ENCODE results near the gene SUCLA2.
"Not testable (repeated sequence)": the region's sequence is repeated elsewhere in the genome, so short reads cannot be mapped to it uniquely, and the experiment has no call there.

The SUCLA2 gene

DNA sequence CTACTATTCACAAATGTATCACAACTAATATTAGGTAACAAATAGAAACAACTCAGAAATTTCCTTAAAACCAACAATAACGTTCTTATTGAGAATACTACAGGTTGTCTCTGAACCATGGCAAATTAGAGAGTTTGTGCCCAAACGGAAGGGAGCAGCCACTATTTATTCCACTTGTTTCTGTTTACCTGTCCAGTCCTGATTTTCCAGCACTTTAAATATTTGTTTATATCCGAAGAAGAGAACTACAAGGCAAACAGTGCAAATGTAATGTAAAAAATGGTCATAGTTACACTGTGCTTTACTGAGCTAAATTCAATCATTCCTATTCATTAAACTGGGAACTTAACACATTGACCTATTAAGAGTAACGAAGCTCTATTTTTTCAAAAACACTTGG, 9.2 kb downstream of the SUCLA2 start:
- no peak for DNase-seq (ENCODE audit: low spot score)

DNA sequence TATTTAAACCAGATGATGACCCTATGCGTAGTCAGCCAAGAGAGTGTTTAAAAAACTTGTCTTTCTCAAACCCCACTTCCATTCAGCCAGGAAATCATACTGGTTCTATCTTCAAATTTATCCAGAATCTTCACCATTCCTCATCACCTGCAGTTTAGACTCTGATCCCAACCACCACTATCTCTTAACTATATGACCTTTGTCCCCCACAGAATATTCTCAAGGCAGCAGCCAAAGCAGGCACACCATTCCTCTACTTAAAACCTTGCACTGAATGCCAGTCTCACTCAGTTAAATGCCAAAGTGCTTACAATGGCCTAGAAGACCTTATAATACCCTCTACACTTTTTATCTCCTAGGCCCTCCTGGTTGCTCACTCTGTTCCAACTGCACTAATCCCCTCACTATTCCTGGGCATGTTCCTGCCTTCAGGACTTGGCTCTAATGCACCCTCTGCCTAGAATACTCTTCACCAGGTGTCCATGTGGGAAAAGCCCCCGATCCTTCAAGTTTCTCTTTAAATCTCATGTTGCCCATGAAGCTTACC, 10.1 kb downstream of the SUCLA2 start:
- DNase-seq (ENCODE audit: low spot score) = no peak

GRCh38 chr13:47990427-47990826, 10.6 kb downstream of the SUCLA2 start:
- no peak for DNase-seq (ENCODE audit: low spot score)

DNA sequence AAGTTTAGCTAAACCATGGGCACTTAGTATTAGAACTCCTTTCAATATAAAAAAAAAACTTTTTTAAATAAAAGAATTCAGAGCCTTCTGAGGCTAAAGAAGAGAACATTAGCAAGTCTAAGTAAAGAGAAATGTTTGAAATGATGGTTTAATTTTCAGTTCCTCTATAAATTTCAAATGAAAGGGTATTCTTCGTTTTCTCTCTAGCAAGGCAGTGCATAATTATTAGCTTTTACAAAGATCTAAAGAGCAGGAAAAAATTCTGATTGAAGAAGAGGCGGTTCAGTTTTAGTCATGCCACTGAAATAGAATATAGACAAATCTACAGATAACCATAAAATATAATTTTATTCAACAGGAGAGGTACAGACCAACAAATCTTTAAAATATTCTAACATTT, 18.0 kb downstream of the SUCLA2 start:
- no peak for DNase-seq (ENCODE audit: low spot score)

- DNase-seq (ENCODE audit: low spot score) = no peak
These were observed 24.7 kb downstream of the SUCLA2 start for GRCh38 chr13:47976325-47976724.

GRCh38 chr13:47964863-47965262, 36.2 kb downstream of the SUCLA2 start:
- no peak for DNase-seq (ENCODE audit: low spot score)

DNA sequence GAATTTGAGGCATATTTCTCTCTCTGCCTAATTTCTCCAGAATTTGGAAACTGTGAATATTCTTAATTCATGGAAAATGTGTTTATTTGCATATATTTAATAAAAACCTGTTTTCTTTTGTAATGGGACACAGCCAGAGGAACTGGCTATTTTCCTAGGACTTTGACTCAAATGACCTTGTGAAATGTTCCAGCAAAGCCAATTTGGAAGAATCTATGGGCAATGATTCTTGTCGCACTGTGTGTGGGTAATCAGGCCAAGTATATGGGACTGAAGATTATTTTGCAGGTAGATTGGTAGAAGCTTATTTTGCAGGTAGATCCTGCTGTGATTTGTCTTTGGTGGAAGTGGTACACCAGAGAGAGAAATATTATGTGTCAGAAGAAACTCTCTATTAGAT, 38.8 kb downstream of the SUCLA2 start:
- DNase-seq (ENCODE audit: low spot score) = no peak

- DNase-seq (ENCODE audit: low spot score) = no peak
These were observed 41.4 kb downstream of the SUCLA2 start for GRCh38 chr13:47959468-47960247.

DNA sequence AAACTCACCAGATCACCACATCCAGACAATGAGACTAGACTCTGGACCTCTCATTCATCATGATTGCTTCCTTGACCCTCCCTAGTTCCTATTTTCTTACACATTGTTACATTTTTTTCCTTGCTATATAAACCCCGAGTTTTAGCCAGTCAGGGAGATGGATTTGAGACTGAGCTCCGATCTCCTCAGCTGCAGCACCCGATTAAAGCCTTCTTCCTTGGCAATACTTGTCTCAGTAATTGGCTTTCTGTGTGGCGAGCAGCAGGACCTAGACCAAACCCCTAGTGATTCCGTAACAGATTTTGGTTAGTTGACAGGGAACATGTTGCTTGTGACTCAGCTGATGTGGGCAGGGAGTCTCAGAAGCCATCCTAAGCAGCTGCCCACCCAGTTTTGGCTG, 44.0 kb downstream of the SUCLA2 start:
- no peak for DNase-seq (ENCODE audit: low spot score)

DNA sequence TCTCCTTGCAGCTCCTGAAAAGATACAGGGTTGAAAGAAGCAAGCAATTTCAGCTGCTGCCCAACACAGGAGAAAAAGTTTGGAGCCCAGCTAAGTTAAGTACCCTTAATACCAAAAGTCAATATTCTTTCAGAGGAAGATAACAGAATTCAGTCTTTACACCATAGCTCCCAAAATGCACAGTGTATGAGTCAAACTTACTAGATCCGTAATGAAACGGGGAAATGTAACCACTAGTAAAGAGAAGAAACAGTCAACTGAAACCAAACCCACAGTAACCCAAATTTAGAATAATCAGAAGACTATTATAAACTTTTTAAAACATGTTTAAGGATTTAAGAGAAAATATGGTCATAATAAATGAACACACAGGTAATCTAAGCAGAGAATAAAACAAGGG, 45.2 kb downstream of the SUCLA2 start:
- DNase-seq (ENCODE audit: low spot score) = no peak

GRCh38 chr13:47949799-47950198, 51.3 kb downstream of the SUCLA2 start:
- DNase-seq (ENCODE audit: low spot score) = no peak

GRCh38 chr13:47945738-47946137, 55.3 kb downstream of the SUCLA2 start:
- no peak for DNase-seq (ENCODE audit: low spot score)

DNA sequence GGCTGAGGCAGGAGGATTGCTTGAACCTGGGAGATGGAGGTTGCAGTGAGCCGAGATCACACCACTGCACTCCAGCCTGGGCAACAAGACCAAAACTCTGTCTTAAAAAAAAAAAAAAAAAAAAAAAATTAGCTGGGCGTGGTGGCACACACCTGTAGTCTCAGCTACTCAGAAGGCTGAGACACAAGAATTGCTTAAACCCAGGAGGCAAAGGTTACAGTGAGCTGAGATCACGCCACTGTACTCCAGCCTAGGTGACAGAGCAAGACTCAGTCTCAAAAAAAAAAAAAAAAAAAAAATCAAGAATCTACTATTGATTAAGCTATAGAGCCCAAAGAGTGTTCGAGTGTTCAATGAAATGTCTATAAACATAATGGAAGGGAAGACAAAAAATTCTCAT, 55.9 kb downstream of the SUCLA2 start:
- DNase-seq (ENCODE audit: low spot score) = not testable (repeated sequence)

GRCh38 chr13:47934371-47934770, 66.7 kb downstream of the SUCLA2 start:
- DNase-seq (ENCODE audit: low spot score) = no peak

DNA sequence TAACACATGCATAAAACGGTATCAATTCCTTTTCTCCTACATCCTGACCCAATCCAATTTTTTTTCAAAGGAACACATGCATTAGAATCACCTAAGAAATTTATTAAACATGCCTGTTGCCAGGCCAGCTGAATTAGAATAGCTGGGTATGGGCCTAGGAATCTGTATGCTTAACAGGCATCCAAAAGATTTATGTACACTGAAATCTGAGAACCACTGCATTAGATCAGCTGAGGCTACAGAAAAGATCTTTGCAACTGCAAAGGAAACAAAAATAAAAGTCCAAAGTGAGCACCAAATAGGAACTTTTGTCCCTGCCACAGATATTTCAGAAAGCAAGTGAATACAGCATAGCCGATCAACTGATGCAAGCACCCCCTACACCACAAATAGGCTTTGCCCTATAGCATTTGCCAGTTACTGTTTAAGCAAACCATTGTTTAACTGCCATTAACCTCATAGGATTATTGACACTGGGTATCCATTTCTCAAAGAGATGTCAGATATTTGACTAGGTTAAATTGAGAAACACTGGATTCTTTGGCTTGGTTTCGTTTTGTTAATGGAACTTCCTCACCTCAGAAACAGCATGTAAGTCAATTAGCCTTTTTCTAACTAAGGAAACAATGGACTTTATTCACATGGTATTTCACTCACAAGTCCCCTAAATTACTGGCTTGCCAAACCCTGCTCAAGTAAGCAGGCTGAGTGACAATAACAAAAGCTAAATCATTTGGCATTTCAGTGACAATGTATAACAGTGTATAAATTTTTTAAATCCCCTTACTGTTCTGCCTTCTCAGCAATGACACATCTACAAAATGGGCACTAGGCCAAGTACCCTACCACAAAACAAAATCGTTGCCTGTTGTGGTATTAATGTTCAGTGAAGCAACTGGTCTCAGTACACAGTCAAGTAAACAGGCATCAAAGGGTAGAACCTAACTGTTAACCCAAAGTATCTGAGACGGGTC, 67.8 kb downstream of the SUCLA2 start:
- DNase-seq (ENCODE audit: low spot score) = no peak

DNA sequence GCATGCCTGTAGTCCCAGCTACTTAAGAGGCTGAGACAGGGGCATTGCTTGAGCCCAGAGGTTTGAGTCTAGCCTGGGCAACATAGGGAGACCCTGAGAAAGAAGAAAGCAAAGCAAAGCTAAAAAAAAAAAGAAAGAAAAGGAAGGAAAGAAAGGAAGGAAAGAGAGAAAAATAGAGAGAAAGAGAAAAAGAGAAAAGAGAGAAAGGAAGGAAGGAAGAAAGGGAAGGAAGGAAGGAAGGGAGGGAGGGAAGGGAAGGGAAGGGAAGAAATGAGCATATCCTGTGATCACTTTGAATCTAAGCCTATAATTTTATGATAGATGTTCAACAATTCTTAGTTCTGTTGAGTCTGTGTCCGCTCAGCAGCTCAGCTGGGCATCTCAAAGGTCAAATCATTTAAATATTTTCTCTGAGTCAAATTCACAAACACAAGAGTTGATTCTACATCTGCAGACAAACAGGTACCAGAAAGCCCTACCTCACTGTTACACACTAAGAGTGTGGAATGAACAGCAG, 70.4 kb downstream of the SUCLA2 start:
- no peak for DNase-seq (ENCODE audit: low spot score)

DNA sequence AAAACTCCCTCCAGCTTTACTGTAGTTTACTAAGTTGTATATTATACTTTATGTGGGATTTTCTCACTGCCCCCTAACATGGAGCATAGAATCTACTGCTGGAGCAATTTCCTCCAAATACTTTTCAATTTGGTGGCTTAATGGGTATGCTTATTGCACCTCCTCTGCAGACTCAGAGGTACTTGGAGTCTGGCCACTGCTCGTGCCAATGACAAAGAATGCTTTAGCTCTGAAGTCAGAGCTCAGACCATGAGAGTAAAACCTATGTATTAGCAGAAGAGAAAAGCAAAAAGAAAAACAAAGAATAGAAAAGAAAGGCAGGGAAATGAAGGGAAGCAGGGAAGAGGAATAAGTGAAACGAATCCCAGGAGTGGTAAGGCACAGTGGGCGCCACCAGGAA, 71.9 kb downstream of the SUCLA2 start:
- DNase-seq (ENCODE audit: low spot score) = no peak

GRCh38 chr13:47917022-47917574, 84.0 kb downstream of the SUCLA2 start:
- no peak for DNase-seq (ENCODE audit: low spot score)

GRCh38 chr13:47908197-47908902, 92.7 kb downstream of the SUCLA2 start:
- DNase-seq (ENCODE audit: low spot score) = no peak

GRCh38 chr13:47904891-47905290, 96.2 kb downstream of the SUCLA2 start:
- no peak for DNase-seq (ENCODE audit: low spot score)

DNA sequence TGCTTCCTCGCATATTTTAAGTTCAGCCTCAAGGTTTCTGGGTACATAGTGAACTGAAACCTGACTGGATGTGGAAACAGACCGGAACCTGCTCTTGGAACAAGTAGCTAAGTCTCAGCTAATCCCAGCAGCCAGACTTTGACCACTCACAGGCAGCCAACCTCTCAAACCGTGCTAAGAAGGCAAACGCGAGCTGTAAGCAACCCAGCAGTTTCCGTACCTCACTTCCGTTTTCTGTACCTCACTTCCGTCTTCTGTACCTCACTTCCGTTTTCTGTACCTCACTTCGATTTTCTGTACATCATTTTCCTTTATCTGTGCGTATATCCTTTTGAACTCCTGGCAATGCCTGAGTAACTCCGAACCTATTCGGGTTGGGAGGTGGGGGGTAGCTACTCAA, 96.8 kb downstream of the SUCLA2 start:
- DNase-seq (ENCODE audit: low spot score) = no peak

DNA sequence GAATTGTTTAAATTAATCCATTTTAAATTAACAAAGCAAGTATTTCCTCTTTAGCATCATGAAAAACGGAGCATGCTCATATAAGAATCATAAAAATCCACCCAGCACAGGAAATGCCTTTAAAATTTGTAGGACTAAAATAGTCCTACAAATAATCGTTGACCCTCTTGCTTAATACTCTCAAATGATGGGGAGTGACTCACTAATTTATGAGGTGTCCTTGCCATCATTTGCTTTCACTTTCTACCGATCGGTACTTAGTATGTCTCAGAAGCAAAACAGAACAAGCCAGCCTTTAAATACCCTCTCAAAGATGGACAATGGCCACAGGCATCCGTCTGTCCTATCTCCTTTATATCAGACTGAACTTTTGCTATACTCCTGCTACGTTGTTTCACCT, 97.2 kb downstream of the SUCLA2 start:
- no peak for DNase-seq (ENCODE audit: low spot score)
